NCI-H2081 treated with DMSO at 0.1 percent for 48 hours (cell line): ENCODE results near the gene LINC00237.

Source experiments
- DNase-seq: peaks from one replicate; lab custom pipeline; 2025; lab: John Stamatoyannopoulos, UW

LINC00237 gene

GRCh38 chr20:21106171-21107017 lies at the start of gene LINC00237:
LINC00237 (minus strand) TSS chr20:21106358.
- DNase-seq: no peak

- no peak for DNase-seq
Measured at GRCh38 chr20:21155268-21155667, 49.1 kb upstream of the LINC00237 start.

GRCh38 chr20:21154692-21155091 lies 48.5 kb upstream of the LINC00237 start:
- DNase-seq: no peak

DNA sequence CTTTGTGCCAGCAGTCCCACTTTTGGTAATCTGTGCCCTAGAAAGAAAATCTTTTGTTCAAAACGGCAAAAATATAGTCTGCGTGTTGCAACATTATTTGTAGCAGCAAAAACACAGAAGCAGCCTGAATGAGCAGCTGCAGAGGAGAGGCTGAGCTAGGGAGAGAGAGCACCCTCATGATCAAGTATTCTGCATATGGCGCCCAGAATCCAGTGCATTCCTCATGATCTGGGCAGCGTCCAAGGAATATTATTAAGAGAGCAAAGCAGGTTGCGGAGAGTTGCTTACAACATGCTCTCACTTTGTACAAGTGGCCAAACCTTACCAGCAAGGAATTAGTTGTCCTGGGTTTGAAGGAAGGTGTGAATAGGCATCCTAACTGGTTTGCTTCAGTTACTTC lies 45.6 kb upstream of the LINC00237 start:
- DNase-seq: no peak

- no peak for DNase-seq
Measured at GRCh38 chr20:21149344-21149743, 43.2 kb upstream of the LINC00237 start.

GRCh38 chr20:21147593-21147992 lies 41.4 kb upstream of the LINC00237 start:
- no peak for DNase-seq

- DNase-seq: no peak
Measured at GRCh38 chr20:21146215-21146614, 40.1 kb upstream of the LINC00237 start.

- DNase-seq: no peak
Measured at GRCh38 chr20:21145424-21145823, 39.3 kb upstream of the LINC00237 start.

DNA sequence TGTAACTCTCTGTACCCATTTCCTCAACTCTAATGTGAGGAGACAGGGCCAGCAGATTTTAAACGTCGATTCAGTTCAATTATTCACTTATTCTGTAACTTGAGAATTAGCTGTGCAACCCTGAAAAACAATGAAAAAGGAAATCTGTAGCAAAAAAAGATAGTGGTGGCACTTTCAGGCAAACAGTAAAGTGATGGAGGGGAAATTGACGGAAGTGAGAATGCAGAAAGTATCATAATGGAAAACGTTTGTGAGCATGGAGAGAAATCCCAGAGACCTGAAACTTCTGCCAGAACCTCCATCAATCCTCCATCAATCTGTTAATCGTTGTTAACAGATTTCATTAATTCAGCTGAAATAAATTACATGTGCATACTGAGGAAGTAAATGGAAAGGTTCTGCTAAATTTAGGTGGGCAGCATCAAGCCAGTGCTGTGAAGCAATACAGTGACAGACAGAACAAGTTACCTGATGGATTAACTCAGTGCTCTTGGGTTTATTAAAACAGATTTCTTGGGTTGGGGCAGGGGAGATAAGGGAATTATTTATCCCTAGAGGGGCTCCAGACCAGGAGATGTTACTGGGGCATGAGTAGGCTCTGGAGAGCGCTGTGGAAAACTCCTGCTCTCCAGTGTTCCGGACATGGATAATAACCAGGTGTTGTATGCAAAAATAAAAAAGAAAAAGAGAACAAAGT lies 37.2 kb upstream of the LINC00237 start:
- no peak for DNase-seq

DNA sequence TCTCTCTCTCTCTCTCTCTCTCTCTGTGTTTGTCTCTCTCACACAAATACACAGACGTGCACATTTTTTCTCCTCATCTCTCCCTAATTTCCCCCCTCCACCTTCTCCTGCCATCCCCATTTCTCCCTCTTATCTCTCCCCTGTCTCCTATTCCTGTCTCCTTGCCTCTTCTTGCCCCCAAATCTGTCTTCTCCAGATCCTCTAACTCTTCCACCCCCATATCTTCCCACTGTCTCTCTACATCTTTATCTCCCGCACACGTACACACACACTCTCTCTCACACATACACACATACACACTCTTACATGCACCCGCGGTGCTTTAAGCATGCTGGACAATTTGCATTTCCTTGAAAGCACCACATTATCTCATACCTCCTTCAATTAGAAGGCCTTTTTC lies 35.7 kb upstream of the LINC00237 start:
- DNase-seq: no peak

GRCh38 chr20:21139881-21140566 lies 33.9 kb upstream of the LINC00237 start:
- no peak for DNase-seq

DNA sequence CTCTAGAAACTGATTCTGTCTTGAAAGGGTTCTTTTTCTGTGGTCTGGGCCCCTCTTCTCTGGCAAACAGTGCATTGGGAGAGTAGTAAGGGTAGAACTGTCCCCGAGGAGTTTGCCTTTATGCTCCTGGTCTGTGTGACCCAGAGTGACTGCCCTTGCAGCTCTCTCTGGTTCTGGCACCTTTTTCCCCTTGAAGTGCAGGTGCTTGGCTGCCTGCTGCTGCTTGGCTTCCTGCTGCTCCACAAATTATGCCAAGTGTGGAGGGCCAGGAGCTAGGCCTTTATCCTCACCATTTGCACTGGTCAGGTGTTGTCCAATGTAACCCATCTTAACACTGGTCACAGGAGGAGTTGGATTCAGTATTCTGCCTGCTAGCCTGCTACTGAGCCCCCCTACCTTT lies 30.9 kb upstream of the LINC00237 start:
- DNase-seq: no peak

GRCh38 chr20:21136015-21136732 lies 30.0 kb upstream of the LINC00237 start:
- no peak for DNase-seq

GRCh38 chr20:21134883-21135493 lies 28.8 kb upstream of the LINC00237 start:
- no peak for DNase-seq

- DNase-seq: no peak
Measured at GRCh38 chr20:21133917-21134622, 27.9 kb upstream of the LINC00237 start.

- DNase-seq: no peak
Measured at GRCh38 chr20:21133404-21133803, 27.2 kb upstream of the LINC00237 start.

- DNase-seq: no peak
Measured at GRCh38 chr20:21129861-21130260, 23.7 kb upstream of the LINC00237 start.

DNA sequence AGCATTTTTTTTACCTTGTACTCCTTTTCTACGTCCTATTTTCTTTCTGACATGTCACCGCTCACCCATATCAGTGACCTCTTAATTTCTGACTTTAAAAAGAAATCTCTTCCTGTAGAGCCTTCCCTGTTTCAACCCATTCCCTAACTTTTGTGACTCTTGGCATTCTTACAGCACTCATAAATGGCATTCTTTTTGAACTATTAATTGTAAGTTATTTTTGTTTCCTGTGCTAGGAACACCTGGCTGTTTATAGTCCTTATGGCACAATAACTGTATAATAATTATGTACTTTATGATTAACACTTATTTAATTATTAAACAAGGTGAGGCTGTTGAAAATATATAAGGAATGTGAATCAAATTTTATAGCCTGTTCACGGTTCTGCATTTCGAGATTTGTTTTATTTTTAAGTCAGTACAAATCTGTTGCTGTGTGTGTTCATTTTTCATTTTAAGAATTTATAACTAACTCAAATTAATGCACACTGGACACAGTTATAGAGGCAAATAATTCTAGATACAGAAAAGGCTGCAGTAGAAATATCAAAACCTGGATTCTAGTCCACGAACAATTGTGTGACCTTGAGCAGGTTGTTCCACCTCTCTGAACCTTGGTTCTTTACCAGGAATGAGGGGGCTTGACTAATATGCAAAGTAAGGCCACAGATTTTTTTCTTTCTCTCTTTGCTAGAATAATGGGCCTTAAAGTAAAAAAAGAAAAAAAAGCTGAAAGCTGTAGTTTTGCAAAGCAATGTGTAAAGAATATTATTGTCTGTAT lies 21.2 kb upstream of the LINC00237 start:
- DNase-seq: no peak

DNA sequence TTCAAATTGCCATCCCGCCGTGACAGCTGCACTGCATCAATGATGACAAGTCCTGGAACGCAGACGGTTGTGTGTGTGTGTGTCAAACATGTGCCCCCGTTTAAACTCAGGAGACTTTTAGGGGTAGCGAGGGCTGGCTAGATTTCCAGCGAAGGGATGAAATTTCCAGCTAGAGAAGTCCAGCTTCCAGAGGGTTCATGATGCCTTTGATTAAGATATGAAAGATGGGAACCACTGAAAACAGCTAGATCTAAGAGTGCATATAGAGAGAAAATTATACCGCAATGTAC lies 20.4 kb upstream of the LINC00237 start:
- no peak for DNase-seq

- DNase-seq: peak; percentile 72
Measured at GRCh38 chr20:21125849-21126580, 19.9 kb upstream of the LINC00237 start, which contains the start of gene KIZ. KIZ (plus strand) TSS chr20:21126082; CDS start chr20:21126116, 34 bp downstream.
